ELF-1 (cell line): Measurements from ENCODE around the gene DPH5.

Experiments
- DNase-seq: peaks from one replicate; pipeline ENCODE4 v3.0.0-alpha.2; 2016; ENCODE audit warnings: low read depth, low spot score

The DPH5 gene

DNA sequence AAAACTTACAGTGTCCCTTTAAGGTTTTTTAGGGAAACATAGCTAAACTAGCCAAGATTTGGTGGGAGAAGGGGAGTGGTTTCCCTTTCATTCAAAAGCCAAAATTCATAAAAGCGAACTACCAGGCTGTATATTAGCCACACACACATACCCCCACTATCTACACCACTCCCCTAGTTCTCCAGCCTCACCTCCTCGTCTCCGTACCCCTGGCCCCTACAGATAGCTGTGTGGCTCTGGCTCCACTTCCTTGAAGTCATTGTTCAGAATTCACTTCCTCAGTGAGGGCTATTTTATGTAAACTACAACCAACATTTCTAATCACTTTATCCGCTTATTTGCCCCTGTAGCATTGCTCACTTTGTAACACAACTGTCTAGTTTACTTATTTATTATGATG, 5.3 kb upstream of the DPH5 start:
- DNase-seq: no peak

DNA sequence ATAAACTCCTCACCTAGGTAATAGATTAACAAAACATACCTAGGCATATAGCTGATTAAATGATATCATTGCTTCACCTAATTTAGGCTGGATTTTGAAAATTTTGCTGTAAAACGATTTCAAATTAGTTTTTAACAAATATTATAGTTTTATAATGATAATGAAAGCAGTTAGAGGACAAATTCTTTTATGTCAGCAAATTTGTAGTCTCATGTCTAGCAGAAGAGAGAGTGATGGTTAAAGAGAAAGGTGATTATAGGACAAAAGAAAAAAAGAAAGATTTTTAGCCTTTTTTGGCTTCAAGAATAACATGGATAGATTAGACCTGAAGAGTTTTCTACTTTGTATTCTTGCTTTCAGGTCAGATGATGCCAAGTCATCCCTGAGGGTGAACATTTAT, 3.6 kb upstream of the DPH5 start:
- DNase-seq: no peak

GRCh38 chr1:101028466-101028865, 2.9 kb upstream of the DPH5 start:
- no peak for DNase-seq

GRCh38 chr1:101027194-101027772, 1.7 kb upstream of the DPH5 start:
- no peak for DNase-seq

DNA sequence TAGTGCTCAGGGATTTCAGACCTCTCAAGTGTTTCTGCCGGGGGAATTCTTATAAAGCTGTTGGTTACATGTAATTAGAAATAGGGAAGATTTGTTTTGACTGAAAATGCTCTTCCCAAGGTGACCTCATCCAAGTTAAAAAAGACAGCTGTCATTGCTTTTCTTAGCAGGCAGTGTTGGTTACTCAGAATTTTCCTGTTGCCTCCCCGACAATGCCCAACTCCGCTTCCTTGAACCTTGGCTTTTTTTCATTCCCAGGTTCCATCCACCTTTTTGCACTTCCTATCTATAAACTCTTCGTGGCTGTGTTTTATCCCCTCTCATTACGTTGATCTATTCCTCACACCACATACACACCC, 825 bp upstream of the DPH5 start:
- no peak for DNase-seq

DNA sequence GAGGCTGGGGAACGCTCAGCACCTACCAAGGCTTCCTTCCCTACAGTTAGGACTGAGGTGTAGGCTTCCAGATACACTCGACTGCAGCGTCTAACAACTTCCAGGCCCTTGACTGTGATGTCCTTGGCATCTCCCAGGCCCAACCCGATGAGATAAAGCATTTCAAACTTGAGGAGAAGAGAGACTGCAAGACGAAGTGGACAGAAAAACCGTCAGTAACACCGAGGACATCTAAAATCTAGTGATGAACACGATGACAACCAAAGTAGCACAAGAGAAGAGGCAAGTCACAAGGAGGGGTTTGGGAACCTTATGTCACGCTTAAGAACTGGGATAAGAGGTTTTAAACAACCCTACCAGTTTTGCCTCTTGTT, 314 bp downstream of the DPH5 start:
- DNase-seq: no peak

DNA sequence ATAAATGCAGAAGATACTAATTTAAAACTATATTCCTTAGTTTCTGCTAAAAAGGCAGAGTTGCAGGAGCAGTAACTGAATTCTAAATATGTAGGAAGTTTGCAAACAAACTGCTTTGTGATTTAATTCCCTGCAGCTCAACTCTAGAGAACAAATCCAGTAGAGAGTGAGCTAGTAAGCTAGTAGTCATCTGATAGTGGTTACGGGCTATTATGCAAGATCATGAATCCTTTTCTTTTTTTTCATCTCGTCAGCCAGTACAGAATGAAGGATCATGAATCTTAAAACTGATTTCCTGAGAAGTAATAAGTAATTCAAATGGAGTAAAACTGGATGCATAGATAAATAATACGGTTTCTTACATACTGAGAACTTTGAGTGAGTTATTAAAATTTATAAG, 3.3 kb downstream of the DPH5 start:
- DNase-seq: no peak

- no peak for DNase-seq
Observed at GRCh38 chr1:101017448-101017847, 8.1 kb downstream of the DPH5 start.

GRCh38 chr1:101013776-101014175, 11.8 kb downstream of the DPH5 start:
- no peak for DNase-seq

GRCh38 chr1:101008229-101008834, 17.3 kb downstream of the DPH5 start:
- DNase-seq: no peak

DNA sequence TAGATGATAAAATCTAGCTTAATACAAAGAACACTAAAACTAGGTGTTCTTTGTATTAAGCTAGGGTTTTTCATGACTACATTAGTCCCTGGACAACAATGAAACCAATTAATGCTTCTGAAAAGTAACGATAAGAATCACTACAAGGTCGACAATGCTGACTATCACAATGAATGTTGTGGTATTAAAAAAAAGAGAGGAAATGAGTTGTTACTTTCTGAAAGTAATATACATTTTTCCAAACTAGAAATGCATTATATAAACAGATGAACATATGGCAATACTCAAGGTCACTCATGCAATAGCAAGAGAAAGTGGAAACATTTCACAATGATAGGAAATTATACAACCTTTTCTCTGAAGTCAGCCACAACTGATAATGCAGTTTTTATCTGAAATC, 19.0 kb downstream of the DPH5 start:
- DNase-seq: no peak

DNA sequence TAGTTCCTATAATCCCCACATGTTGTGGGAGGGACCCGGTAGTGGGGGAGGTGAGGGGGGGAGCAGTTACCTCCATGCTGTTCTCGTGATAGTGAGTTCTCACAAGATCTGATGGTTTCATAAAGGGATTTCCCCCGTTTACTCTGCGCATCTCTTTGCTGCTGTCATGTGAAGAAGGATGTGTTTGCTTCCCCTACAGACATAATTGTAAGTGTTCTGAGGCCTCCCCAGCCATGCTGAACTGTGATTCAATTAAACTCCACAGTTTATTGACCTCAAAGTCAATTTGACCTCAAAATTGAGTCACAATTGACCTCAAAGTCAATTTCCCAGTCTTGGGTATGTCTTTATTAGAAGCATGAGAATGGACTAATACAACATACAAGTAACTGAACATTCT, 19.7 kb downstream of the DPH5 start:
- DNase-seq: no peak

GRCh38 chr1:101005183-101005582, 20.4 kb downstream of the DPH5 start:
- DNase-seq: no peak

DNA sequence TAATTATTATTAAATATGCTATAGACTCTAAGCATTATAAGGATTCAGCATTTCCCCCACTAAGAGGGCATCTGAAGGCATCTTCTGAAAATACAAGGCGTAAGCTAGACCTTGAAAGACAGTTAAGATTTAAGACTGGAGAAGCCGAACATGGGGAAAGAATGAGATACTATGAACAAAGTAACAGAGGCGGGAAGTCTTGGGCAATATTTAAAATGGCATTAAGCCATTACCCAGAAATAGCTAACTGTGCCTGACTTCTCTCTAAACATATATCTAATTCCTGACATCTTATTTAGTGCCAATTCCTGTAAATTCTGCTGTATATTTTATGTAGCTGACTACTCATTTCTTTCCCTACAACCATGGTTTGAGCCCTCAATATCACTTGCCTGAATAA, 20.9 kb downstream of the DPH5 start:
- DNase-seq: no peak

DNA sequence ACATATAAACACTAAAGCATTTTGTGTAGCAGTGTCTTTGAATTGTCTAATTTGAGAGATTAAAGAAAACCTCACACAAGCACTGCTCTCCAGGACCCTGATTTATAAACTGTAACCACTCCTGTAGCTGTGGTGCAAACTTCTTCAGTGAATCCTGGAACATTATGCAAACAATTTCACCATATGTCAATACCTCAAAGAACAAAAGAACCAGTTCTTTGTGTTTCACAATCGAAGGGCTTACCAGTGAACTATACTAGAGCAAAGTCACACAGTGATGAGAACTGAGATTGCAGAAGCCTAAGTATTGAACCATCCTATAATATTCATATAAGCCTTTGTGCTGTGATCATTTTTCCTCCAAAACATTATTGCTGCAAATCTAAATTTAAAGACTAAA, 21.5 kb downstream of the DPH5 start:
- no peak for DNase-seq

DNA sequence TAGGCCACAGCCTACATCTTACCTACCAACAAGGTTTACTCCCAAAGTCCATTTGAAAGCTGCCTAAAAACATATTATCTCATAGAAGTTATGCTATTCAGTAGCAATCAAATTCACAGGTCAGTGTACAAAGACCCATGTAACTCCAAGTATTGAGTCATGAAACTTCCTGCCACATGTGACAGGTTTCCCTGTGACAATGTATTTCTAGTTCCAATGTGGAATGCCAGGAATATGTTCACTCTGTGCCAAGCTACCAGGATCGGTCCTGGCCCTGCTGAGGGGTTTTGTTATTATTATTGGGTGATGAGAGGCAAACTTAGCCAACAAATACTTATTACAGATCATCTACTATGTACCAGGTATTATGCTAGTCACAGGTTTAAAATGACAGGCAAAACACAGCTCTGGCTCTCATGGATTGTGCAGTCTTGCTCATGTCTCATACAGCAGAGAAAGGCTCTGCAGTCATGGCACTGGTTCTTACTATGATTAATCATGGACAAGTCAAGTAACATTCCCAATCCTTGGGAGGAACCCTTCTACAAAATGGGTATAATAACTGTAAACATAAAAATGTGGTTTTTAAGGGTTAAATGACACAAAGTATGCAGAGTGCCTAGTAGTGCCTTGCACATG, 22.5 kb downstream of the DPH5 start:
- no peak for DNase-seq

DNA sequence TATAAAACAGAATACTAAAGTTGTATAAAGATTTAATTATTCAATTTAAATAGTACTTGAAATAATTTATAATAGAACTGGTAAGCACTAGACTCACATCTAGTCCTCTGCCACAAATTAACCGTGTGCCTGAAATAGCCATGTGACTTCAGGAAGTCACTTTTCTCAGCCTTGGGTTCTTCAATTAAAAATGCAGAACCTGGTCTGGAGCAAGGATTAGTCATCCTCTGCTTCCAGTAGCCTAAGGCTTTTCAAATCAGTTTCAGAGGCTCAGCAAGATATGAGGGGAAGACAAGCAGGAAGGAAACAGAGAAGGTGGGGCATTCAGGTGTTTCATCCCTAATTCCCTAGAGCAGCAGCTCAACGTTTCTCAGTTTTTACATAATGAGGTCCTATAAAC, 23.0 kb downstream of the DPH5 start:
- DNase-seq: peak; percentile 54

DNA sequence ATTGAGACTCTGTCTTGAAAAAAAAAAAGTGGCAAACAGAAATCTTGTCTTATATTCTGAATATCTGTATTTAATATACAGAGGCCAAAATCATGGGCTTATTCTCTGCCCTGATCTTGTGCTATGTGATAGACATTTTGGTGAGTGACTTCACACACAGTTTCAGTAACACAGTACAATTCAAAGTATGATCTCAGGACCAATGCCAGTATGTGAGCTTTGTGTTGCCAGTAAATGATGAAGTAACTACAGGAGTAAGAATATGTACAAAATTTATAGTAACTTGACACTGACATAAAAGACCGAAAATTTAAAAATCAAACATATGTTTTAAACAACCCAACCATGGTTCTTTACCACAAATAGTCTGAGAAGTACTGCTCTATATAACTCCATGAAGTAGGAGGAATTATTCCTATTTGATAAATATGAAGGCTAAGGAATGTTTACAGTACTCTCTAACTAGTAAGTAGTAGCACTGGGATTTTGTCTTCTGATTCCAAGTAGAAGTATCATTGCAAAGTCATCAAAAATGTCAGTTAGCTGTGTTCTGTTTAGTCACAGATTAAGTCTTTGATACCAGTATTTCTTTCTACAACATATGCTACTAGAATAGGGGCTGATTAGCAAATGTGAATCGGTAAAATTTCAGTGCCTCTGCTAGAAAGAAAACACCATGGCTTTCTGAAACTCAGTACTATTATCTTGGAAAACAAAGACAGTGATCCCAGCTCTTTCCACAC, 25.3 kb downstream of the DPH5 start:
- DNase-seq: no peak

- DNase-seq: no peak
Observed at GRCh38 chr1:100998426-100998825, 27.2 kb downstream of the DPH5 start.

DNA sequence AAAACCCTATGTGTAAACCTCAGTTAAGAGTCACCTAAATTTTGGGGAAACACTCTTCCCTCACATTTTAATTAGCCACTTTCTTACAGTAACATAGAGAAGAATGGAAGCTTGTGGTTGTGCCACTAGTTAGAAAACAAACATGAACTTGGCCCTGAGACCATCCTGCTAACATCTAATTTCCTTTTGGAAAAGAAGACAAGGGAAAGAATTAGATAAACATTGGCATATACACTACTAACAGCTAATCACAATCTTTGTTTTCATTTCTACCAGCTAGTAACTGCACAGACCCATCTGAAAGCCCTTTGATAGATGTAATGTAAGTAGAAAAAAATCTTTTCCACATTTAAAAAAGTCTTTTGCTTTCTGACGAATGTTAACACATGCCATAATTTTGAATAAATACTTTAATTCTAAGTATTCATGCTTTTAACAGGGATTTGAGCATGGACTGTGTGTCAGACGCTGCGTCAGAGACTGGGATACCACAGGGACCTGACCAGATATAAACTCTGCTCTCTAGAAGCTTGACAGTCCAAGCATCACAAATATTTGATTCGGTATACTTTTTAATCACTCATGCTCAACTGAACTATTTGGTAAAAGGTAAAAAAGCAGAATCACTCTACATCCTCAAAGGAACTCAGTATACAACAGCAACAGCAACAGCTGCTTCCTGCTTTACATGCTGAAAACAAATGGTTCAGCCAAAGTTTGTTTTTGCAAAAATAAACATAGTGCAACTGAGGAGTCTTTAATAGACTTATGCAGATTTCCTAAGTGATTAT, 30.2 kb downstream of the DPH5 start:
- DNase-seq: no peak

- DNase-seq: no peak
Observed at GRCh38 chr1:100989306-100990077, 36.1 kb downstream of the DPH5 start.
